ENCODE results near the gene ENO2. TPM values are rescaled to one million over a fixed set of nuclear protein-coding genes. Genes with fewer than 3 reads are reported as not detected.
A peak's percentile ranks its signal among the peaks of the same experiment; 100 is the strongest.

ENO2 gene
- total RNA-seq, 1 donor = 14.0 TPM

- DNase-seq (ENCODE audit: low read depth in 2 of 3, low spot score in 2 of 3) = peak in 1 of 3 donors; percentile 46
These were observed 31.9 kb downstream of the ENO2 start for GRCh38 chr12:6946033-6946919.

- DNase-seq (ENCODE audit: low read depth in 2 of 3, low spot score in 2 of 3) = no peak
These were observed 32.6 kb downstream of the ENO2 start for GRCh38 chr12:6946920-6947374.

- no peak for DNase-seq (ENCODE audit: low read depth in 2 of 3, low spot score in 2 of 3)
These were observed 33.2 kb downstream of the ENO2 start for GRCh38 chr12:6947615-6948014.

- DNase-seq (ENCODE audit: low read depth in 2 of 3, low spot score in 2 of 3) = peak in 1 of 3 donors; percentile 46
These were observed 34.7 kb downstream of the ENO2 start for GRCh38 chr12:6948873-6949594.

- DNase-seq (ENCODE audit: low read depth in 2 of 3, low spot score in 2 of 3) = peak in 1 of 3 donors; percentile 66
These were observed 36.0 kb downstream of the ENO2 start for GRCh38 chr12:6950401-6950801.

GRCh38 chr12:6950811-6951540 is 36.6 kb downstream of the ENO2 start, which contains the start of gene PTPN6:
Gene PTPN6 (plus strand): TSS chr12:6951356. CDS start chr12:6951513, 157 bp downstream.
- peak in 2 of 3 donors; percentile 71 to 85 for DNase-seq (ENCODE audit: low read depth in 2 of 3, low spot score in 2 of 3)

- no peak for DNase-seq (ENCODE audit: low read depth in 2 of 3, low spot score in 2 of 3)
These were observed 37.3 kb downstream of the ENO2 start for GRCh38 chr12:6951551-6952120.

- no peak for DNase-seq (ENCODE audit: low read depth in 2 of 3, low spot score in 2 of 3)
These were observed 37.9 kb downstream of the ENO2 start for GRCh38 chr12:6952121-6952862.

- DNase-seq (ENCODE audit: low read depth in 2 of 3, low spot score in 2 of 3) = no peak
These were observed 38.6 kb downstream of the ENO2 start for GRCh38 chr12:6952863-6953441.

- peak in 2 of 3 donors; percentile 90 to 98 for DNase-seq (ENCODE audit: low read depth in 2 of 3, low spot score in 2 of 3)
These were observed 39.3 kb downstream of the ENO2 start for GRCh38 chr12:6953442-6954315.

- no peak for DNase-seq (ENCODE audit: low read depth in 2 of 3, low spot score in 2 of 3)
These were observed 40.1 kb downstream of the ENO2 start for GRCh38 chr12:6954316-6955107.

- no peak for DNase-seq (ENCODE audit: low read depth in 2 of 3, low spot score in 2 of 3)
These were observed 41.0 kb downstream of the ENO2 start for GRCh38 chr12:6955108-6956020.

GRCh38 chr12:6956021-6956727 is 41.8 kb downstream of the ENO2 start:
- peak in 1 of 3 donors; percentile 49 for DNase-seq (ENCODE audit: low read depth in 2 of 3, low spot score in 2 of 3)

- DNase-seq (ENCODE audit: low read depth in 2 of 3, low spot score in 2 of 3) = no peak
These were observed 42.8 kb downstream of the ENO2 start for GRCh38 chr12:6957151-6957701.

GRCh38 chr12:6957741-6958608 is 43.6 kb downstream of the ENO2 start:
- no peak for DNase-seq (ENCODE audit: low read depth in 2 of 3, low spot score in 2 of 3)
